ENCODE data around the gene FOXE3. TPM values are rescaled to one million over a fixed set of nuclear protein-coding genes. Genes with fewer than 3 reads are reported as not detected.
A peak's percentile ranks its signal among the peaks of the same experiment; 100 is the strongest.

FOXE3 gene
- total and polyA plus RNA-seq, 2 donors (not counting 1 experiment from before 2014, with no cell fraction given), result not detected

- TF ChIP-seq EZH2 (IDR thresholded peaks at IDR 0.05; ENCODE audit: low read length, missing control alignments) (no peak), CTCF (conservative IDR thresholded peaks at IDR 0.05 in 1 of 2, IDR thresholded peaks at IDR 0.05 in 1 of 2; ENCODE audit: low read depth in 1 of 2, low read length in 2 of 2) (no peak)
- no peak overlapping the region for H3K9ac ChIP-seq (ENCODE audit: insufficient read depth, low read length)
- H3K9me3 ChIP-seq (ENCODE audit: control insufficient read depth, insufficient read depth, low read depth, low read length), result no peaks in the 10 kb centered on the region
- H4K20me1 ChIP-seq (ENCODE audit: control insufficient read depth, extremely low read depth, insufficient read depth, low read length), result no peaks in the 10 kb centered on the region
- no peaks in the 10 kb centered on the region for H3K4me1 ChIP-seq (ENCODE audit: control insufficient read depth, extremely low read depth, insufficient read depth, low read length)
- H3K36me3 ChIP-seq (ENCODE audit: control insufficient read depth, insufficient read depth, low read length), result no peaks in the 10 kb centered on the region
- H3K4me3 ChIP-seq (replicated peaks in 1 of 4; ENCODE audit: control extremely low read depth in 1 of 4, insufficient read depth in 1 of 4, low read depth in 3 of 4, low read length in 4 of 4), result no peak overlapping the region
- no peak overlapping the region for H2AFZ ChIP-seq (ENCODE audit: low read length)
- no peaks in the 10 kb centered on the region for H3K79me2 ChIP-seq (ENCODE audit: control insufficient read depth, insufficient read depth, low read length)
- H3K4me2 ChIP-seq (ENCODE audit: extremely low read depth, insufficient read depth, low read length), result no peak overlapping the region
- peaks cover 4% of the 10 kb centered on the region for H3K27me3 ChIP-seq (ENCODE audit: control insufficient read depth, insufficient read depth, low read length)
- no peak overlapping the region for H3K27ac ChIP-seq (ENCODE audit: insufficient read depth, low read length)
- DNase-seq (ENCODE audit: low read depth in 2 of 2), result no peak
These were observed 8.6 kb upstream of the FOXE3 start for GRCh38 chr1:47407481-47407880.

GRCh38 chr1:47409311-47410067 is 6.6 kb upstream of the FOXE3 start:
- Histone ChIP-seq H3K27me3 (ENCODE audit: control insufficient read depth, insufficient read depth, low read length) (no peaks in the 10 kb centered on the region), H3K36me3 (ENCODE audit: control insufficient read depth, insufficient read depth, low read length) (no peaks in the 10 kb centered on the region), H2AFZ (ENCODE audit: low read length) (no peak overlapping the region), H3K79me2 (ENCODE audit: control insufficient read depth, insufficient read depth, low read length) (no peaks in the 10 kb centered on the region), H3K9ac (ENCODE audit: insufficient read depth, low read length) (no peak overlapping the region), H3K4me3 (replicated peaks in 1 of 4; ENCODE audit: control extremely low read depth in 1 of 4, insufficient read depth in 1 of 4, low read depth in 3 of 4, low read length in 4 of 4) (no peak overlapping the region), H3K9me3 (ENCODE audit: control insufficient read depth, insufficient read depth, low read depth, low read length) (no peaks in the 10 kb centered on the region), H3K4me2 (ENCODE audit: extremely low read depth, insufficient read depth, low read length) (peak overlapping the region; percentile 32), H4K20me1 (ENCODE audit: control insufficient read depth, extremely low read depth, insufficient read depth, low read length) (no peaks in the 10 kb centered on the region), H3K27ac (ENCODE audit: insufficient read depth, low read length) (no peak overlapping the region), H3K4me1 (ENCODE audit: control insufficient read depth, extremely low read depth, insufficient read depth, low read length) (no peaks in the 10 kb centered on the region)
- no peak for TF ChIP-seq CTCF (conservative IDR thresholded peaks at IDR 0.05 in 1 of 2, IDR thresholded peaks at IDR 0.05 in 1 of 2; ENCODE audit: low read depth in 1 of 2, low read length in 2 of 2)
- TF ChIP-seq EZH2 (IDR thresholded peaks at IDR 0.05; ENCODE audit: low read length, missing control alignments), result no peak
- DNase-seq (ENCODE audit: low read depth in 2 of 2), result peak; percentile 12 to 78

- H3K9me3 ChIP-seq (ENCODE audit: control insufficient read depth, insufficient read depth, low read depth, low read length), result no peaks in the 10 kb centered on the region
- H3K27ac ChIP-seq (ENCODE audit: insufficient read depth, low read length), result no peak overlapping the region
- no peak overlapping the region for H3K4me3 ChIP-seq (replicated peaks in 1 of 4; ENCODE audit: control extremely low read depth in 1 of 4, insufficient read depth in 1 of 4, low read depth in 3 of 4, low read length in 4 of 4)
- H3K4me1 ChIP-seq (ENCODE audit: control insufficient read depth, extremely low read depth, insufficient read depth, low read length), result no peaks in the 10 kb centered on the region
- no peaks in the 10 kb centered on the region for H4K20me1 ChIP-seq (ENCODE audit: control insufficient read depth, extremely low read depth, insufficient read depth, low read length)
- H3K9ac ChIP-seq (ENCODE audit: insufficient read depth, low read length), result no peak overlapping the region
- peaks cover 6% of the 10 kb centered on the region for H3K27me3 ChIP-seq (ENCODE audit: control insufficient read depth, insufficient read depth, low read length)
- no peaks in the 10 kb centered on the region for H3K79me2 ChIP-seq (ENCODE audit: control insufficient read depth, insufficient read depth, low read length)
- no peak overlapping the region for H2AFZ ChIP-seq (ENCODE audit: low read length)
- H3K36me3 ChIP-seq (ENCODE audit: control insufficient read depth, insufficient read depth, low read length), result no peaks in the 10 kb centered on the region
- H3K4me2 ChIP-seq (ENCODE audit: extremely low read depth, insufficient read depth, low read length), result no peak overlapping the region
- TF ChIP-seq CTCF (conservative IDR thresholded peaks at IDR 0.05 in 1 of 2, IDR thresholded peaks at IDR 0.05 in 1 of 2; ENCODE audit: low read depth in 1 of 2, low read length in 2 of 2) (no peak), EZH2 (IDR thresholded peaks at IDR 0.05; ENCODE audit: low read length, missing control alignments) (no peak)
- no peak for DNase-seq (ENCODE audit: low read depth in 2 of 2)
These were observed 6.0 kb upstream of the FOXE3 start for GRCh38 chr1:47410068-47410455.

Measured in fibroblast of lung (primary cell).